ENCODE results near the gene PARS2. TPM values are rescaled to one million over a fixed set of nuclear protein-coding genes. Genes with fewer than 3 reads are reported as not detected.

Gene PARS2
- total RNA-seq, 1 donor from 2014 or later, result 6.5 TPM

DNA sequence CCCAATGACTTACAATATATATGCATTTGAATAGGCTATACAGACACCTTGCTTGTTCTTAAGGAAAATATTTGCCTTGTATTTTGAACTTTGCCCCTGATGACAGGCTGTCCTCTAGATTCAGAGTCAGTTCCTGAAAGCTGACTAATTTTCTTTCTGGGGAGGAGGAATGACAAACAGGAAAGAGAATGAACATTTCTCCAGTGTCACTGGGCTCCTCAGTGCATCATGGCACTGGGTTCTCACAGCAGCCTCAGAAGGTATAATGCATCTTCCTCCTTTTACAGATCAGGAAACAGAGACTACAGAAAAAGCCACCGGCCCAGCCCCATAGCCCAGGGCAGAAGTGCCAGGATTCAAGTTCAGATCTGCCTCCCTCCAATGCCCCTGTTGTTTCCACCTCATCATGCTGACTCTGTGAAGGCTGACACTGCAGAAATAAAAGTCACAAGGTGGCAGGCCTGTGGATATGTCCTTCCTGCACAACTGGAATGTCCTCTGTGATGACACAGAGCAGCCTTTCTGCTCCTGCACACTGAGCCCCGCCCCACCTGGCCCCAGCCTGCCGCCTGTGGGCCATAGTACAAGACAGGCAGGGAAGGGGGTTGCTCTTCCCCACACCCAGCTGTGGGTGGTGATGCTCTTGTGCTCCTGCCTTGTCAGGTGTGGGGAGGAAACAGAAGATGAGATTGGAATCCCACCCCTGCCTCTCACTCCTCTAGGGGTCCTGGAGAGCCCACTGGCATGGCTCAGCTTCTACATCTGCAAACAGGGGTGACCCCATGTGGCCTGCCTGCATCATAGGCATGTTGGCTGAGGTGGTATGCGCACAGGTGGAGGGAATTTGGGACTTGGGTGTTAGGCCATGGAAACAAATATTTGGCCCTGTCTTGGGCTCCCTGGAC is 30.4 kb upstream of the PARS2 start:
- Mint-ChIP-seq H3K4me3 (ENCODE audit: unreplicated experiment) (no peak overlapping the region), H3K36me3 (ENCODE audit: low read depth, unreplicated experiment) (no peaks in the 10 kb centered on the region), H3K27me3 (ENCODE audit: unreplicated experiment) (peaks cover 1% of the 10 kb centered on the region), H3K4me1 (ENCODE audit: unreplicated experiment) (no peaks in the 10 kb centered on the region), H3K9me3 (ENCODE audit: unreplicated experiment) (no peaks in the 10 kb centered on the region), H3K27ac (ENCODE audit: unreplicated experiment) (no peak overlapping the region)
- no peak for DNase-seq (ENCODE audit: low spot score)
- TF ChIP-seq, protein P1, sequence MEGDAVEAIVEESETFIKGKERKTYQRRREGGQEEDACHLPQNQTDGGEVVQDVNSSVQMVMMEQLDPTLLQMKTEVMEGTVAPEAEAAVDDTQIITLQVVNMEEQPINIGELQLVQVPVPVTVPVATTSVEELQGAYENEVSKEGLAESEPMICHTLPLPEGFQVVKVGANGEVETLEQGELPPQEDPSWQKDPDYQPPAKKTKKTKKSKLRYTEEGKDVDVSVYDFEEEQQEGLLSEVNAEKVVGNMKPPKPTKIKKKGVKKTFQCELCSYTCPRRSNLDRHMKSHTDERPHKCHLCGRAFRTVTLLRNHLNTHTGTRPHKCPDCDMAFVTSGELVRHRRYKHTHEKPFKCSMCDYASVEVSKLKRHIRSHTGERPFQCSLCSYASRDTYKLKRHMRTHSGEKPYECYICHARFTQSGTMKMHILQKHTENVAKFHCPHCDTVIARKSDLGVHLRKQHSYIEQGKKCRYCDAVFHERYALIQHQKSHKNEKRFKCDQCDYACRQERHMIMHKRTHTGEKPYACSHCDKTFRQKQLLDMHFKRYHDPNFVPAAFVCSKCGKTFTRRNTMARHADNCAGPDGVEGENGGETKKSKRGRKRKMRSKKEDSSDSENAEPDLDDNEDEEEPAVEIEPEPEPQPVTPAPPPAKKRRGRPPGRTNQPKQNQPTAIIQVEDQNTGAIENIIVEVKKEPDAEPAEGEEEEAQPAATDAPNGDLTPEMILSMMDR (IDR thresholded peaks at IDR 0.05; ENCODE audit: unreplicated experiment), result no peak

DNA sequence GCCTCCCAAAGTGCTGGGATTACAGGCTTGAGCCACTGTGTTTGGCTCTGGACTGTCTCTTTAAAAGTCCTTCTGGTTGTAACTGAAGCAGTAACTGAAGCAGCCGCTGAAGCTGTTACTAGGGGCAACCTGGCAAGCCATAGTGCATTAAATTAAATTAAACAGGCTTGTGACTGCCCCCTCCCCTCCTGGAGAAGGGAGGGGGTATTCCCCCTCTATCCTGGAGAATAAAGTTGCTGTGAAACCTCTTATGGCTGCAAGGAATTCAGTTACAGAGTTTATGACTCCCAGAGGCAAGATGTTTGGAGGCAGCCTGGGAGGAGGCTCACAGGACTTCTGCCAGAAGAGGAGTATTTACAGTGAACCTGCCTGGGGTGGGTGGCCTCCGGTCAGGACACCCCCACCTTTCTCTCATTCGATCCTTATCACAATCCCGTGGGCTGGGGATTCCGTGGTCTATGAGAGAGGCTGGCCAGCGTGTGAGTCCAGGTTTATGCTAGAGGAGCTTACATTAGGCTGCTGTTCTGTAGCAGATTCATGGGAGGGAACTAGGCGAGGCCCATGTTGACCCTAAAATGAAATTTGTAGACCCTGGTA is 28.5 kb upstream of the PARS2 start:
- TF ChIP-seq, protein P1 (IDR thresholded peaks at IDR 0.05; ENCODE audit: unreplicated experiment), result no peak
- no peaks in the 10 kb centered on the region for H3K9me3 Mint-ChIP-seq (ENCODE audit: unreplicated experiment)
- H3K4me1 Mint-ChIP-seq (ENCODE audit: unreplicated experiment), result no peaks in the 10 kb centered on the region
- H3K4me3 Mint-ChIP-seq (ENCODE audit: unreplicated experiment), result no peak overlapping the region
- no peak overlapping the region for H3K27ac Mint-ChIP-seq (ENCODE audit: unreplicated experiment)
- H3K27me3 Mint-ChIP-seq (ENCODE audit: unreplicated experiment), result peaks cover 2% of the 10 kb centered on the region
- no peaks in the 10 kb centered on the region for H3K36me3 Mint-ChIP-seq (ENCODE audit: low read depth, unreplicated experiment)
- DNase-seq (ENCODE audit: low spot score), result no peak

- Mint-ChIP-seq H3K27ac (ENCODE audit: unreplicated experiment) (no peak overlapping the region), H3K9me3 (ENCODE audit: unreplicated experiment) (no peaks in the 10 kb centered on the region), H3K27me3 (ENCODE audit: unreplicated experiment) (peaks cover 2% of the 10 kb centered on the region), H3K4me1 (ENCODE audit: unreplicated experiment) (no peaks in the 10 kb centered on the region), H3K36me3 (ENCODE audit: low read depth, unreplicated experiment) (no peaks in the 10 kb centered on the region), H3K4me3 (ENCODE audit: unreplicated experiment) (no peak overlapping the region)
- DNase-seq (ENCODE audit: low spot score), result peak; percentile 53
- TF ChIP-seq, protein P1 (IDR thresholded peaks at IDR 0.05; ENCODE audit: unreplicated experiment), result peak; percentile 98
These were observed 27.7 kb upstream of the PARS2 start for GRCh38 chr1:54791880-54792522.

DNA sequence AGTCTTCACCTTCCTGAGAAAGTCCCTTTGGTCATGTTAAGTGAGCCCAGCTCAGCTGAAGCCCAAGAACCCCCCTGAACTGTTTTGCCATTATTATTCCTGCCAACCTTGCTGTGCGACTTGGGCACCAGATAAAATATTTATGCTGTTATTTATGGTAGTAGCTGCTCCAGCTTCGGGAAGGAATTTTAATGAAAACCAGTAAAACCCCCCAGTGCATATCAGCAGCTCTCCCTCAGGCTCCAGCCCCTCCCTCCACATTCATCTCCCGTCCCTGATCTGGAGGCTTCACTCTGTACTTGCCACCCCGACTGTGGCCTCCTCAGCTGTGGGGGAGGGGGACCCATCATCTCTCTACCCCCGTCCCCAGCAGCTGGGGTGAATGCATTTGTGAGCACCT is 24.1 kb upstream of the PARS2 start:
- peaks cover 2% of the 10 kb centered on the region for H3K27me3 Mint-ChIP-seq (ENCODE audit: unreplicated experiment)
- H3K9me3 Mint-ChIP-seq (ENCODE audit: unreplicated experiment), result no peaks in the 10 kb centered on the region
- TF ChIP-seq, protein P1 (IDR thresholded peaks at IDR 0.05; ENCODE audit: unreplicated experiment), result no peak
- no peaks in the 10 kb centered on the region for H3K4me1 Mint-ChIP-seq (ENCODE audit: unreplicated experiment)
- no peak overlapping the region for H3K27ac Mint-ChIP-seq (ENCODE audit: unreplicated experiment)
- H3K36me3 Mint-ChIP-seq (ENCODE audit: low read depth, unreplicated experiment), result no peaks in the 10 kb centered on the region
- no peak overlapping the region for H3K4me3 Mint-ChIP-seq (ENCODE audit: unreplicated experiment)
- DNase-seq (ENCODE audit: low spot score), result no peak
